GM12891 (cell line): ENCODE measurements around the gene DUSP21.
"Not testable (repeated sequence)": the region's sequence is repeated elsewhere in the genome, so short reads cannot be mapped to it uniquely, and the experiment has no call there.

Source experiments
- DNase-seq: peaks from one replicate; pipeline ENCODE4 v3.0.0; 2011; ENCODE audit warnings: low spot score; ENCODE audit not compliant: insufficient read length
- FAIRE-seq: peaks from 2 replicates; lab custom pipeline; 2011; peaks lifted over from hg19 to GRCh38; lab: Jason Lieb, UNC
- PAX5 ChIP-seq: IDR thresholded peaks from 2 replicates; pipeline ENCODE4 v1.6.1; 2011; ENCODE audit warnings: low read length, moderate library complexity, mild to moderate bottlenecking; ENCODE audit not compliant: insufficient read depth, severe bottlenecking
- POLR2A ChIP-seq: IDR thresholded peaks from 2 replicates; pipeline ENCODE4 v1.6.1; 2011; ENCODE audit warnings: low read depth, low read length, control low read depth
- POLR2AphosphoS5 ChIP-seq: IDR thresholded peaks from 2 replicates; pipeline ENCODE4 v1.6.1; 2011; ENCODE audit warnings: low read depth, low read length, control low read depth
- POU2F2 ChIP-seq: IDR thresholded peaks from 2 replicates; pipeline ENCODE4 v1.6.1; 2011; ENCODE audit warnings: low read depth, mild to moderate bottlenecking, control low read depth, low read length, moderate library complexity
- SPI1 ChIP-seq: IDR thresholded peaks from 2 replicates; pipeline ENCODE4 v1.6.1; 2011; ENCODE audit warnings: low read depth, low read length, control low read depth
- TAF1 ChIP-seq: IDR thresholded peaks from 2 replicates; pipeline ENCODE4 v1.6.1; 2011; ENCODE audit warnings: low read depth, low read length, control low read depth

DUSP21 gene

GRCh38 chrX:44874420-44875184, 30.8 kb downstream of the DUSP21 start:
- no peak for TF ChIP-seq SPI1
- TF ChIP-seq POU2F2 = no peak
- TF ChIP-seq POLR2A = no peak
- no peak for TF ChIP-seq TAF1
- no peak for TF ChIP-seq PAX5
- FAIRE-seq (peak; percentile 76), DNase-seq (no peak)

GRCh38 chrX:44875185-44875489, 31.3 kb downstream of the DUSP21 start:
- FAIRE-seq (no peak), DNase-seq (no peak)
- no peak for TF ChIP-seq PAX5
- TF ChIP-seq SPI1 = no peak
- TF ChIP-seq POLR2A = no peak
- no peak for TF ChIP-seq POU2F2
- no peak for TF ChIP-seq POLR2AphosphoS5

- TF ChIP-seq POU2F2 (no peak), TAF1 (no peak), POLR2AphosphoS5 (no peak), POLR2A (no peak), SPI1 (no peak), PAX5 (no peak)
- FAIRE-seq = no peak
- no peak for DNase-seq
These were observed 32.3 kb downstream of the DUSP21 start for GRCh38 chrX:44876086-44876485.

GRCh38 chrX:44876767-44877166, 32.9 kb downstream of the DUSP21 start:
- FAIRE-seq (peak; percentile 72), DNase-seq (no peak)
- TF ChIP-seq POU2F2 = no peak
- no peak for TF ChIP-seq POLR2AphosphoS5
- no peak for TF ChIP-seq SPI1
- TF ChIP-seq TAF1 = no peak
- no peak for TF ChIP-seq POLR2A
- TF ChIP-seq PAX5 = no peak

GRCh38 chrX:44878780-44879179, 35.0 kb downstream of the DUSP21 start:
- TF ChIP-seq TAF1 (no peak), POLR2AphosphoS5 (no peak), PAX5 (no peak), POLR2A (no peak), POU2F2 (no peak), SPI1 (no peak)
- DNase-seq = no peak
- peak; percentile 28 for FAIRE-seq

- TF ChIP-seq TAF1 (no peak), POLR2A (no peak), POU2F2 (no peak), POLR2AphosphoS5 (no peak), SPI1 (no peak), PAX5 (no peak)
- FAIRE-seq (no peak), DNase-seq (no peak)
These were observed 37.7 kb downstream of the DUSP21 start for GRCh38 chrX:44881549-44881948.

GRCh38 chrX:44882635-44883034, 38.8 kb downstream of the DUSP21 start:
- DNase-seq = no peak
- FAIRE-seq = no peak
- no peak for TF ChIP-seq TAF1

GRCh38 chrX:44884944-44885343, 41.1 kb downstream of the DUSP21 start:
- TF ChIP-seq TAF1 (no peak), POU2F2 (no peak), PAX5 (no peak), POLR2AphosphoS5 (no peak), POLR2A (no peak), SPI1 (no peak)
- no peak for DNase-seq
- FAIRE-seq = no peak

- TF ChIP-seq PAX5 (no peak), TAF1 (no peak), POU2F2 (no peak), SPI1 (no peak), POLR2A (no peak), POLR2AphosphoS5 (no peak)
- FAIRE-seq (no peak), DNase-seq (no peak)
These were observed 46.0 kb downstream of the DUSP21 start for GRCh38 chrX:44889824-44890223.

- no peak for FAIRE-seq
- TF ChIP-seq PAX5 = no peak
- no peak for TF ChIP-seq POLR2AphosphoS5
- TF ChIP-seq SPI1 = no peak
- no peak for TF ChIP-seq POLR2A
- TF ChIP-seq POU2F2 = no peak
- no peak for TF ChIP-seq TAF1
- no peak for DNase-seq
These were observed 46.4 kb downstream of the DUSP21 start for GRCh38 chrX:44890247-44890646.

- DNase-seq, FAIRE-seq: not testable (repeated sequence)
These were observed 46.9 kb downstream of the DUSP21 start for GRCh38 chrX:44890687-44891086.
